ENCODE results near the gene FBXO41.

The FBXO41 gene

GRCh38 chr2:73260338-73260984 lies 23.8 kb downstream of the FBXO41 start:
- no peak for DNase-seq (ENCODE audit: low spot score)

GRCh38 chr2:73259704-73260337 lies 24.5 kb downstream of the FBXO41 start:
- DNase-seq (ENCODE audit: low spot score), result no peak

GRCh38 chr2:73259276-73259675 lies 25.0 kb downstream of the FBXO41 start:
- DNase-seq (ENCODE audit: low spot score), result no peak

- DNase-seq (ENCODE audit: low spot score), result no peak
These were observed 25.4 kb downstream of the FBXO41 start for GRCh38 chr2:73258913-73259215.

GRCh38 chr2:73258186-73258912 lies 25.9 kb downstream of the FBXO41 start:
- DNase-seq (ENCODE audit: low spot score), result no peak

- DNase-seq (ENCODE audit: low spot score), result no peak
These were observed 26.7 kb downstream of the FBXO41 start for GRCh38 chr2:73257425-73258125.

- no peak for DNase-seq (ENCODE audit: low spot score)
These were observed 27.3 kb downstream of the FBXO41 start for GRCh38 chr2:73257021-73257420.

- DNase-seq (ENCODE audit: low spot score), result no peak
These were observed 27.7 kb downstream of the FBXO41 start for GRCh38 chr2:73256618-73256922.

- DNase-seq (ENCODE audit: low spot score), result no peak
These were observed 28.2 kb downstream of the FBXO41 start for GRCh38 chr2:73255907-73256617.

- DNase-seq (ENCODE audit: low spot score), result no peak
These were observed 29.2 kb downstream of the FBXO41 start for GRCh38 chr2:73255007-73255644.

GRCh38 chr2:73254343-73255006 lies 29.8 kb downstream of the FBXO41 start:
- DNase-seq (ENCODE audit: low spot score), result no peak

- DNase-seq (ENCODE audit: low spot score), result no peak
These were observed 30.4 kb downstream of the FBXO41 start for GRCh38 chr2:73253901-73254300.

GRCh38 chr2:73253400-73253799 lies 30.9 kb downstream of the FBXO41 start:
- no peak for DNase-seq (ENCODE audit: low spot score)

- DNase-seq (ENCODE audit: low spot score), result no peak
These were observed 31.8 kb downstream of the FBXO41 start for GRCh38 chr2:73252238-73253027.

GRCh38 chr2:73250872-73251846 lies 33.1 kb downstream of the FBXO41 start:
- no peak for DNase-seq (ENCODE audit: low spot score)

GRCh38 chr2:73249636-73250035 lies 34.6 kb downstream of the FBXO41 start:
- DNase-seq (ENCODE audit: low spot score), result no peak

- DNase-seq (ENCODE audit: low spot score), result no peak
These were observed 37.4 kb downstream of the FBXO41 start for GRCh38 chr2:73246850-73247249.

- no peak for DNase-seq (ENCODE audit: low spot score)
These were observed 39.7 kb downstream of the FBXO41 start for GRCh38 chr2:73244580-73244979.

GRCh38 chr2:73243884-73244570 lies 40.3 kb downstream of the FBXO41 start:
- no peak for DNase-seq (ENCODE audit: low spot score)
